Endothelial cell (in vitro differentiated cells): ENCODE data around the gene DIP2A. TPM values are rescaled to one million over a fixed set of nuclear protein-coding genes. Genes with fewer than 3 reads are reported as not detected.
A peak's percentile ranks its signal among the peaks of the same experiment; 100 is the strongest.

Experiments
- DNase-seq: peaks from one replicate; pipeline ENCODE4 v3.0.0; 2021; ENCODE audit warnings: low spot score
- H3K27ac Mint-ChIP-seq: one replicate; pipeline ENCODE4 v1.8.0; 2021; ENCODE audit warnings: mixed read lengths, inconsistent platforms; ENCODE audit not compliant: unreplicated experiment
- H3K27me3 Mint-ChIP-seq: one replicate; pipeline ENCODE4 v1.8.0; 2021; ENCODE audit warnings: mild to moderate bottlenecking, moderate library complexity, mixed read lengths, inconsistent platforms; ENCODE audit not compliant: unreplicated experiment
- H3K36me3 Mint-ChIP-seq: one replicate; pipeline ENCODE4 v1.8.0; 2021; ENCODE audit warnings: mild to moderate bottlenecking, low read depth, mixed read lengths, inconsistent platforms; ENCODE audit not compliant: unreplicated experiment
- H3K4me1 Mint-ChIP-seq: one replicate; pipeline ENCODE4 v1.8.0; 2021; ENCODE audit warnings: mild to moderate bottlenecking, mixed read lengths, inconsistent platforms; ENCODE audit not compliant: unreplicated experiment
- H3K4me3 Mint-ChIP-seq: one replicate; pipeline ENCODE4 v1.8.0; 2021; ENCODE audit warnings: mild to moderate bottlenecking, mixed read lengths, inconsistent platforms; ENCODE audit not compliant: unreplicated experiment
- H3K9me3 Mint-ChIP-seq: one replicate; pipeline ENCODE4 v1.8.0; 2021; ENCODE audit warnings: mixed read lengths, inconsistent platforms; ENCODE audit not compliant: unreplicated experiment
- CTCF ChIP-seq: fragments of 200-600 bp; sonication (generic); IDR thresholded peaks from one replicate; pipeline ENCODE4 v1.5.0; 2021; ENCODE audit warnings: antibody characterized with exemption; ENCODE audit not compliant: unreplicated experiment
- total RNA-seq: library from RNA; stranded (reverse); fragmentation: NEBNext Ultra II Directional; extraction: Animal tissue kit (Norgen Biotek cat#: 25700); gene quantifications from one replicate; pipeline ENCODE4 v1.2.1, GENCODE V29; 2021; ENCODE audit not compliant: unreplicated experiment

Gene DIP2A
- total RNA-seq, 1 donor from 2014 or later, result 80.2 TPM

- no peak for DNase-seq
- H3K4me3 Mint-ChIP-seq, result no peak overlapping the region
- no peak for TF ChIP-seq CTCF
- no peaks in the 10 kb centered on the region for H3K9me3 Mint-ChIP-seq
- peaks cover 21% of the 10 kb centered on the region for H3K4me1 Mint-ChIP-seq
- peaks cover 6% of the 10 kb centered on the region for H3K27me3 Mint-ChIP-seq
- no peak overlapping the region for H3K27ac Mint-ChIP-seq
- peaks cover 53% of the 10 kb centered on the region for H3K36me3 Mint-ChIP-seq
Observed at GRCh38 chr21:46556802-46557201, 98.1 kb downstream of the DIP2A start.

GRCh38 chr21:46557469-46557868 lies 98.8 kb downstream of the DIP2A start:
- H3K27ac Mint-ChIP-seq, result no peak overlapping the region
- no peak overlapping the region for H3K4me3 Mint-ChIP-seq
- peaks cover 18% of the 10 kb centered on the region for H3K4me1 Mint-ChIP-seq
- peaks cover 6% of the 10 kb centered on the region for H3K27me3 Mint-ChIP-seq
- H3K36me3 Mint-ChIP-seq, result peaks cover 58% of the 10 kb centered on the region
- TF ChIP-seq CTCF, result no peak
- DNase-seq, result no peak
- no peaks in the 10 kb centered on the region for H3K9me3 Mint-ChIP-seq

- Mint-ChIP-seq H3K4me1 (peaks cover 13% of the 10 kb centered on the region), H3K27me3 (peaks cover 6% of the 10 kb centered on the region), H3K4me3 (no peak overlapping the region), H3K36me3 (peaks cover 58% of the 10 kb centered on the region), H3K27ac (no peak overlapping the region), H3K9me3 (no peaks in the 10 kb centered on the region)
- no peak for TF ChIP-seq CTCF
- DNase-seq, result no peak
Observed at GRCh38 chr21:46557919-46558392, 99.3 kb downstream of the DIP2A start.

- Mint-ChIP-seq H3K4me1 (peaks cover 9% of the 10 kb centered on the region), H3K27ac (peak overlapping the region; percentile 88), H3K4me3 (peak overlapping the region; percentile 71), H3K36me3 (peaks cover 66% of the 10 kb centered on the region), H3K27me3 (peaks cover 4% of the 10 kb centered on the region), H3K9me3 (no peaks in the 10 kb centered on the region)
- DNase-seq, result peak; percentile 22
- TF ChIP-seq CTCF, result no peak
Observed at GRCh38 chr21:46559291-46559983, 100.7 kb downstream of the DIP2A start.
